HEK293 (cell line): Measurements from ENCODE around the gene LCOR.
A peak's percentile ranks its signal among the peaks of the same experiment; 100 is the strongest.

ENCODE experiments used
- GLI2 ChIP-seq: fragments of 450-650 bp; formaldehyde crosslinking; IDR thresholded peaks from 2 replicates; pipeline ENCODE4; 2017; ENCODE audit warnings: missing biosample characterization, missing genetic modification characterization, low read depth, borderline replicate concordance
- GLI4 ChIP-seq: fragments of 450-650 bp; formaldehyde crosslinking; IDR thresholded peaks from 2 replicates; pipeline ENCODE4 v1.5.1; 2016; ENCODE audit warnings: missing biosample characterization, missing genetic modification characterization
- KLF10 ChIP-seq: fragments of 450-650 bp; IDR thresholded peaks from 2 replicates; pipeline ENCODE4 v1.5.1; 2018; ENCODE audit warnings: missing biosample characterization, mild to moderate bottlenecking, missing genetic modification characterization
- KLF7 ChIP-seq: fragments of 450-650 bp; formaldehyde crosslinking; IDR thresholded peaks from 2 replicates; pipeline ENCODE4 v1.5.1; 2016; ENCODE audit warnings: missing biosample characterization, missing genetic modification characterization, borderline replicate concordance
- RBAK ChIP-seq: fragments of 450-650 bp; formaldehyde crosslinking; IDR thresholded peaks from 2 replicates; pipeline ENCODE4 v1.5.1; 2016; ENCODE audit warnings: missing biosample characterization, missing genetic modification characterization
- REST ChIP-seq: fragments of 450-650 bp; formaldehyde crosslinking; IDR thresholded peaks from 2 replicates; pipeline ENCODE4 v1.5.1; 2016; ENCODE audit warnings: missing biosample characterization, missing genetic modification characterization
- ZBTB7A ChIP-seq: fragments of 450-650 bp; formaldehyde crosslinking; IDR thresholded peaks from 2 replicates; pipeline ENCODE4 v1.5.1; 2016; ENCODE audit warnings: low read depth, missing biosample characterization, missing genetic modification characterization
- ZNF140 ChIP-seq: fragments of 450-650 bp; formaldehyde crosslinking; IDR thresholded peaks from 2 replicates; pipeline ENCODE4 v1.5.1; 2016; ENCODE audit warnings: missing biosample characterization, missing genetic modification characterization
- ZNF221 ChIP-seq: fragments of 450-650 bp; formaldehyde crosslinking; IDR thresholded peaks from 2 replicates; pipeline ENCODE4 v1.5.1; 2017; ENCODE audit warnings: missing biosample characterization, missing genetic modification characterization, borderline replicate concordance
- ZNF266 ChIP-seq: fragments of 450-650 bp; formaldehyde crosslinking; IDR thresholded peaks from 2 replicates; pipeline ENCODE4 v1.5.1; 2016; ENCODE audit warnings: missing biosample characterization, missing genetic modification characterization, low read depth
- ZNF280D ChIP-seq: fragments of 450-650 bp; formaldehyde crosslinking; IDR thresholded peaks from 2 replicates; pipeline ENCODE4 v1.5.1; 2016; ENCODE audit warnings: missing biosample characterization, missing genetic modification characterization
- ZNF335 ChIP-seq: fragments of 450-650 bp; formaldehyde crosslinking; conservative IDR thresholded peaks from 2 replicates; pipeline ENCODE4 v1.5.1; 2016; ENCODE audit warnings: missing biosample characterization, missing genetic modification characterization
- ZNF37A ChIP-seq: fragments of 450-650 bp; IDR thresholded peaks from 2 replicates; pipeline ENCODE4 v1.5.1; 2018; ENCODE audit warnings: missing biosample characterization, missing genetic modification characterization
- ZNF433 ChIP-seq: fragments of 450-650 bp; formaldehyde crosslinking; IDR thresholded peaks from 2 replicates; pipeline ENCODE4 v1.5.1; 2016; ENCODE audit warnings: missing biosample characterization, missing genetic modification characterization, low read depth
- ZNF473 ChIP-seq: fragments of 450-650 bp; formaldehyde crosslinking; IDR thresholded peaks from 2 replicates; pipeline ENCODE4 v1.5.1; 2017; ENCODE audit warnings: missing biosample characterization, missing genetic modification characterization
- ZNF48 ChIP-seq: fragments of 450-650 bp; formaldehyde crosslinking; IDR thresholded peaks from 2 replicates; pipeline ENCODE4 v1.5.1; 2016; ENCODE audit warnings: missing biosample characterization, missing genetic modification characterization
- ZNF548 ChIP-seq: fragments of 450-650 bp; formaldehyde crosslinking; IDR thresholded peaks from 2 replicates; pipeline ENCODE4 v1.5.1; 2016; ENCODE audit warnings: missing biosample characterization, missing genetic modification characterization
- ZNF555 ChIP-seq: fragments of 450-650 bp; formaldehyde crosslinking; conservative IDR thresholded peaks from 2 replicates; pipeline ENCODE4 v1.5.1; 2017; ENCODE audit warnings: missing biosample characterization, mild to moderate bottlenecking, missing genetic modification characterization, inconsistent platforms
- ZNF777 ChIP-seq: fragments of 450-650 bp; formaldehyde crosslinking; IDR thresholded peaks from 2 replicates; pipeline ENCODE4 v1.5.1; 2017; ENCODE audit warnings: missing biosample characterization, missing genetic modification characterization, borderline replicate concordance
- ZSCAN23 ChIP-seq: fragments of 450-650 bp; formaldehyde crosslinking; IDR thresholded peaks from 2 replicates; pipeline ENCODE4 v1.5.1; 2016; ENCODE audit warnings: missing biosample characterization, missing genetic modification characterization
- TF ChIP-seq, protein P1 (sequence below): fragments of 450-650 bp; formaldehyde crosslinking; IDR thresholded peaks from 2 replicates; pipeline ENCODE4 v1.5.1; 2016; ENCODE audit warnings: missing biosample characterization, missing genetic modification characterization
- TF ChIP-seq, protein P2 (sequence below): fragments of 450-650 bp; formaldehyde crosslinking; IDR thresholded peaks from 2 replicates; pipeline ENCODE4 v1.5.1; 2016; ENCODE audit warnings: missing biosample characterization, missing genetic modification characterization
- TF ChIP-seq, protein P3 (sequence below): fragments of 450-650 bp; formaldehyde crosslinking; conservative IDR thresholded peaks from 2 replicates; pipeline ENCODE4 v1.5.1; 2016; ENCODE audit warnings: low read depth, missing biosample characterization, missing genetic modification characterization

LCOR gene

GRCh38 chr10:96831867-96832720 is at the start of gene LCOR (continued):
- TF ChIP-seq KLF10 (tag by site-specific recombination) (peak; percentile 58), ZNF221 (tag by site-specific recombination) (no peak), ZSCAN23 (tag by site-specific recombination) (no peak), KLF7 (tag by site-specific recombination) (0 out of 2 replicates have a peak, but pooled peaks have one; percentile 60), ZNF473 (tag by site-specific recombination) (no peak), ZNF280D (tag by site-specific recombination) (no peak; the same call in 1 of the 2 replicates), ZNF433 (tag by site-specific recombination) (no peak), GLI2 (tag by site-specific recombination) (no peak), ZBTB7A (tag by site-specific recombination) (no peak), ZNF548 (tag by site-specific recombination) (no peak), ZNF140 (tag by site-specific recombination) (no peak), ZNF555 (tag by site-specific recombination) (no peak), ZNF777 (no peak), ZNF335 (tag by site-specific recombination) (peak; percentile 1), RBAK (tag by site-specific recombination) (no peak), ZNF48 (tag by site-specific recombination) (no peak), ZNF37A (tag by site-specific recombination) (no peak), REST (no peak), ZNF266 (tag by site-specific recombination) (no peak), GLI4 (tag by site-specific recombination) (no peak)
- TF ChIP-seq, protein P1, sequence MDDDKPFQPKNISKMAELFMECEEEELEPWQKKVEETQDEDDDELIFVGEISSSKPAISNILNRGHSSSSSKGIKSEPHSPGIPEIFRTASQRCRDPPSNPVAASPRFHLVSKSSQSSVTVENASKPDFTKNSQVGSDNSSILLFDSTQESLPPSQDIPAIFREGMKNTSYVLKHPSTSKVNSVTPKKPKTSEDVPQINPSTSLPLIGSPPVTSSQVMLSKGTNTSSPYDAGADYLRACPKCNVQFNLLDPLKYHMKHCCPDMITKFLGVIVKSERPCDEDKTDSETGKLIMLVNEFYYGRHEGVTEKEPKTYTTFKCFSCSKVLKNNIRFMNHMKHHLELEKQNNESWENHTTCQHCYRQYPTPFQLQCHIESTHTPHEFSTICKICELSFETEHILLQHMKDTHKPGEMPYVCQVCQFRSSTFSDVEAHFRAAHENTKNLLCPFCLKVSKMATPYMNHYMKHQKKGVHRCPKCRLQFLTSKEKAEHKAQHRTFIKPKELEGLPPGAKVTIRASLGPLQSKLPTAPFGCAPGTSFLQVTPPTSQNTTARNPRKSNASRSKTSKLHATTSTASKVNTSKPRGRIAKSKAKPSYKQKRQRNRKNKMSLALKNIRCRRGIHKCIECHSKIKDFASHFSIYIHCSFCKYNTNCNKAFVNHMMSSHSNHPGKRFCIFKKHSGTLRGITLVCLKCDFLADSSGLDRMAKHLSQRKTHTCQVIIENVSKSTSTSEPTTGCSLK = no peak
- TF ChIP-seq, protein P2, sequence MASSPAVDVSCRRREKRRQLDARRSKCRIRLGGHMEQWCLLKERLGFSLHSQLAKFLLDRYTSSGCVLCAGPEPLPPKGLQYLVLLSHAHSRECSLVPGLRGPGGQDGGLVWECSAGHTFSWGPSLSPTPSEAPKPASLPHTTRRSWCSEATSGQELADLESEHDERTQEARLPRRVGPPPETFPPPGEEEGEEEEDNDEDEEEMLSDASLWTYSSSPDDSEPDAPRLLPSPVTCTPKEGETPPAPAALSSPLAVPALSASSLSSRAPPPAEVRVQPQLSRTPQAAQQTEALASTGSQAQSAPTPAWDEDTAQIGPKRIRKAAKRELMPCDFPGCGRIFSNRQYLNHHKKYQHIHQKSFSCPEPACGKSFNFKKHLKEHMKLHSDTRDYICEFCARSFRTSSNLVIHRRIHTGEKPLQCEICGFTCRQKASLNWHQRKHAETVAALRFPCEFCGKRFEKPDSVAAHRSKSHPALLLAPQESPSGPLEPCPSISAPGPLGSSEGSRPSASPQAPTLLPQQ = no peak
- TF ChIP-seq, protein P3, sequence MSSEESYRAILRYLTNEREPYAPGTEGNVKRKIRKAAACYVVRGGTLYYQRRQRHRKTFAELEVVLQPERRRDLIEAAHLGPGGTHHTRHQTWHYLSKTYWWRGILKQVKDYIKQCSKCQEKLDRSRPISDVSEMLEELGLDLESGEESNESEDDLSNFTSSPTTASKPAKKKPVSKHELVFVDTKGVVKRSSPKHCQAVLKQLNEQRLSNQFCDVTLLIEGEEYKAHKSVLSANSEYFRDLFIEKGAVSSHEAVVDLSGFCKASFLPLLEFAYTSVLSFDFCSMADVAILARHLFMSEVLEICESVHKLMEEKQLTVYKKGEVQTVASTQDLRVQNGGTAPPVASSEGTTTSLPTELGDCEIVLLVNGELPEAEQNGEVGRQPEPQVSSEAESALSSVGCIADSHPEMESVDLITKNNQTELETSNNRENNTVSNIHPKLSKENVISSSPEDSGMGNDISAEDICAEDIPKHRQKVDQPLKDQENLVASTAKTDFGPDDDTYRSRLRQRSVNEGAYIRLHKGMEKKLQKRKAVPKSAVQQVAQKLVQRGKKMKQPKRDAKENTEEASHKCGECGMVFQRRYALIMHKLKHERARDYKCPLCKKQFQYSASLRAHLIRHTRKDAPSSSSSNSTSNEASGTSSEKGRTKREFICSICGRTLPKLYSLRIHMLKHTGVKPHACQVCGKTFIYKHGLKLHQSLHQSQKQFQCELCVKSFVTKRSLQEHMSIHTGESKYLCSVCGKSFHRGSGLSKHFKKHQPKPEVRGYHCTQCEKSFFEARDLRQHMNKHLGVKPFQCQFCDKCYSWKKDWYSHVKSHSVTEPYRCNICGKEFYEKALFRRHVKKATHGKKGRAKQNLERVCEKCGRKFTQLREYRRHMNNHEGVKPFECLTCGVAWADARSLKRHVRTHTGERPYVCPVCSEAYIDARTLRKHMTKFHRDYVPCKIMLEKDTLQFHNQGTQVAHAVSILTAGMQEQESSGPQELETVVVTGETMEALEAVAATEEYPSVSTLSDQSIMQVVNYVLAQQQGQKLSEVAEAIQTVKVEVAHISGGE = peak; percentile 48; the same call in 1 of the 2 replicates
